Measurements from ENCODE around the gene RUNX2.

DNA sequence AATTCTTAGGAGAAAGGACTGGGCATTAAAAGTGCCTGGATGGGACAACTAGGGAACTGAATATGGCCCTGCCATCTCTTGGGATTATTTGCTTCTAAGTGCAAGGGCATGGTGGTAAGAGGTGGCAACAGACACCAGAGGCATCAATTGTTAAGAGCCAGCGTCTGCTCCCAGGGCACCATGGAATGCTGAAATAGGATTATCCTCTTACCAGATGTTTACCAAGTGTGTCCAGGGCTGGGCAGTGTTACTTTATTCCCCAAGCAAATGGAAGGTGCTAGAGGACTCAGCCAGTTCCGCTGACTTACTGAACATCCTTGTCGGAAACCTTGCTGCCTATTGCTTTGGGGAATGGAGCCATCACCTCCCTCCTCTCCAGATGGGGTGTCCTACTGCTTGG is 323.2 kb downstream of the RUNX2 start:
- TF ChIP-seq MXI1 (IDR thresholded peaks at IDR 0.05; ENCODE audit: low read depth, low read length) (no peak), RFX5 (IDR thresholded peaks at IDR 0.05; ENCODE audit: low read length) (no peak), TAF1 (IDR thresholded peaks at IDR 0.05; ENCODE audit: borderline replicate concordance, low read depth, low read length) (no peak), CHD2 (IDR thresholded peaks at IDR 0.05; ENCODE audit: low read length, partially characterized antibody) (no peak), RXRA (IDR thresholded peaks at IDR 0.05; ENCODE audit: borderline replicate concordance, low read depth) (no peak), YY1 (IDR thresholded peaks at IDR 0.05; ENCODE audit: low read depth) (no peak)
- TF ChIP-seq, protein P1, sequence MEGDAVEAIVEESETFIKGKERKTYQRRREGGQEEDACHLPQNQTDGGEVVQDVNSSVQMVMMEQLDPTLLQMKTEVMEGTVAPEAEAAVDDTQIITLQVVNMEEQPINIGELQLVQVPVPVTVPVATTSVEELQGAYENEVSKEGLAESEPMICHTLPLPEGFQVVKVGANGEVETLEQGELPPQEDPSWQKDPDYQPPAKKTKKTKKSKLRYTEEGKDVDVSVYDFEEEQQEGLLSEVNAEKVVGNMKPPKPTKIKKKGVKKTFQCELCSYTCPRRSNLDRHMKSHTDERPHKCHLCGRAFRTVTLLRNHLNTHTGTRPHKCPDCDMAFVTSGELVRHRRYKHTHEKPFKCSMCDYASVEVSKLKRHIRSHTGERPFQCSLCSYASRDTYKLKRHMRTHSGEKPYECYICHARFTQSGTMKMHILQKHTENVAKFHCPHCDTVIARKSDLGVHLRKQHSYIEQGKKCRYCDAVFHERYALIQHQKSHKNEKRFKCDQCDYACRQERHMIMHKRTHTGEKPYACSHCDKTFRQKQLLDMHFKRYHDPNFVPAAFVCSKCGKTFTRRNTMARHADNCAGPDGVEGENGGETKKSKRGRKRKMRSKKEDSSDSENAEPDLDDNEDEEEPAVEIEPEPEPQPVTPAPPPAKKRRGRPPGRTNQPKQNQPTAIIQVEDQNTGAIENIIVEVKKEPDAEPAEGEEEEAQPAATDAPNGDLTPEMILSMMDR (IDR thresholded peaks at IDR 0.05) = no peak
- TF ChIP-seq, protein P2, sequence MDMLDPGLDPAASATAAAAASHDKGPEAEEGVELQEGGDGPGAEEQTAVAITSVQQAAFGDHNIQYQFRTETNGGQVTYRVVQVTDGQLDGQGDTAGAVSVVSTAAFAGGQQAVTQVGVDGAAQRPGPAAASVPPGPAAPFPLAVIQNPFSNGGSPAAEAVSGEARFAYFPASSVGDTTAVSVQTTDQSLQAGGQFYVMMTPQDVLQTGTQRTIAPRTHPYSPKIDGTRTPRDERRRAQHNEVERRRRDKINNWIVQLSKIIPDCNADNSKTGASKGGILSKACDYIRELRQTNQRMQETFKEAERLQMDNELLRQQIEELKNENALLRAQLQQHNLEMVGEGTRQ (IDR thresholded peaks at IDR 0.05; ENCODE audit: borderline replicate concordance, low read depth, low read length) = no peak
- TF ChIP-seq, protein P3, sequence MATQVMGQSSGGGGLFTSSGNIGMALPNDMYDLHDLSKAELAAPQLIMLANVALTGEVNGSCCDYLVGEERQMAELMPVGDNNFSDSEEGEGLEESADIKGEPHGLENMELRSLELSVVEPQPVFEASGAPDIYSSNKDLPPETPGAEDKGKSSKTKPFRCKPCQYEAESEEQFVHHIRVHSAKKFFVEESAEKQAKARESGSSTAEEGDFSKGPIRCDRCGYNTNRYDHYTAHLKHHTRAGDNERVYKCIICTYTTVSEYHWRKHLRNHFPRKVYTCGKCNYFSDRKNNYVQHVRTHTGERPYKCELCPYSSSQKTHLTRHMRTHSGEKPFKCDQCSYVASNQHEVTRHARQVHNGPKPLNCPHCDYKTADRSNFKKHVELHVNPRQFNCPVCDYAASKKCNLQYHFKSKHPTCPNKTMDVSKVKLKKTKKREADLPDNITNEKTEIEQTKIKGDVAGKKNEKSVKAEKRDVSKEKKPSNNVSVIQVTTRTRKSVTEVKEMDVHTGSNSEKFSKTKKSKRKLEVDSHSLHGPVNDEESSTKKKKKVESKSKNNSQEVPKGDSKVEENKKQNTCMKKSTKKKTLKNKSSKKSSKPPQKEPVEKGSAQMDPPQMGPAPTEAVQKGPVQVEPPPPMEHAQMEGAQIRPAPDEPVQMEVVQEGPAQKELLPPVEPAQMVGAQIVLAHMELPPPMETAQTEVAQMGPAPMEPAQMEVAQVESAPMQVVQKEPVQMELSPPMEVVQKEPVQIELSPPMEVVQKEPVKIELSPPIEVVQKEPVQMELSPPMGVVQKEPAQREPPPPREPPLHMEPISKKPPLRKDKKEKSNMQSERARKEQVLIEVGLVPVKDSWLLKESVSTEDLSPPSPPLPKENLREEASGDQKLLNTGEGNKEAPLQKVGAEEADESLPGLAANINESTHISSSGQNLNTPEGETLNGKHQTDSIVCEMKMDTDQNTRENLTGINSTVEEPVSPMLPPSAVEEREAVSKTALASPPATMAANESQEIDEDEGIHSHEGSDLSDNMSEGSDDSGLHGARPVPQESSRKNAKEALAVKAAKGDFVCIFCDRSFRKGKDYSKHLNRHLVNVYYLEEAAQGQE (IDR thresholded peaks at IDR 0.05; ENCODE audit: low read depth, low read length) = no peak
